HuH-7 (cell line): ENCODE measurements around the gene ZBTB20.

Source experiments
- DNase-seq: peaks from one replicate; pipeline ENCODE4 v3.0.0; 2011; ENCODE audit warnings: low spot score

The ZBTB20 gene

GRCh38 chr3:114872050-114872449, 275.0 kb downstream of the ZBTB20 start:
- no peak for DNase-seq

DNA sequence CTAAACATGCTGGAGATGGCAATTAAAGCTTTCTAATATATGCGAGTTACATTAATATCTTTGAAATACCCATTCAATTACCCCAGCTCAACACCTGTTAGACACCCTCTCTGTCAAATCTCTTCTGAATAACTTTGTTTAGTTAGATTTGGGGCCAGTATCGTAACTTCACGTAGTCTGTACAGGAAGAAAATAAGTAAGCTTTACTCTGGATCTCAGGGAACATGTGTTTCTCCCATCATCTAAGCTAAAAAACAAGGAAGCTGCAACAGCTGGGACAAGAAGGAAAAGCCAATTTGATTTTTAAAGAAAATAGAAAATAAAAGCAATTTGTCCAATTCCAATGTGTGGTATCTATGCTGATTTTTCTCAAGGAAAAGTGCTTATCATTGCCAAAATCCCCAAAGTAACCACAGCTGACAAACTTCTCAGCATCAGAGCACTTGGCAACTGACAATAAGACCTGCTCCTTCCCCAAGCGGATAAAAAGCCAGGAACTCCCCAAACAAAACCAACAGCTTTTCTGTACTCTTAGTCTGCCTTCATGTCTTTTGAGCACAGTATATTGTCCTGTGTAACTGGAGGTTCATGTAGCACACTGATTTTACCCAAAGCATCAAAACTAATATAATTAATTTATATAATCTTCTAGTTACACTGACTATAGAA, 279.1 kb downstream of the ZBTB20 start:
- DNase-seq = no peak

DNA sequence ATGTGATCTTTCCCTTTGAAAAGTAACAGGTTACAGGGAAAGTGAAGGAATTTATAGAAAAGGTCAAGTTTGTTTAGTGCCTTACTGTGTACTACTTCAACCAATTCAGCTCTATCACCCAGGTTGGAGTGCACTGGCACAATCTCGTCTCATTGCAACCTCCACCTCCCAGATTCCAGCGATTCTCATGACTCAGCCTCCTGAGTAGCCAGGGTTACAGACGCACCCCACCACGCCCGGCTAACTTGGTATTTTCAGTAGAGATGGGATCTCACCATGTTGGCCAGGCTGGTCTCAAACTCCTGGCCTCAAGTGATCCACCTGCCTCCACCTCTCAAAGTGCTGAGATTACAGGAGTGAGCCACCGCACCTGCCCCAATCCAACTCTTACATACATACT, 279.7 kb downstream of the ZBTB20 start:
- DNase-seq = no peak

- no peak for DNase-seq
Observed at GRCh38 chr3:114866430-114866829, 280.7 kb downstream of the ZBTB20 start.

- no peak for DNase-seq
Observed at GRCh38 chr3:114864970-114865369, 282.1 kb downstream of the ZBTB20 start.

GRCh38 chr3:114863848-114864247, 283.2 kb downstream of the ZBTB20 start:
- no peak for DNase-seq

DNA sequence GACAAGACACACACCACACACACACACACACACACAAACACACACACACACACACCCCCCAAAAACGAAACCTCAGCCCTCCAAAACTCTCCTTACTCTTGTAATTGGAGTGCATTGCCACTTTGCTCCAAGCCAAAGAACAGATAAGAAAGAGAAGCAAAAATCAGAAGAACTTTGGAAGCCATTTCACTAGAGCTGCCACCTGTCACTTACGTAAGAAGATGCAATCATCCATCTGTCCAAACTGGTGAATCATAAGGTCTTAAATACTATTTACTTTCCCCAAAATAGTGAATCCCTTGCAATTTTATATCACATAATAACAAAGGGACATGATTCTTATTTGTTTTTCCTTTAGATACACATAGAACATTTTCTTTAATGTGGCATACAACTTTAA, 285.4 kb downstream of the ZBTB20 start:
- DNase-seq = no peak

DNA sequence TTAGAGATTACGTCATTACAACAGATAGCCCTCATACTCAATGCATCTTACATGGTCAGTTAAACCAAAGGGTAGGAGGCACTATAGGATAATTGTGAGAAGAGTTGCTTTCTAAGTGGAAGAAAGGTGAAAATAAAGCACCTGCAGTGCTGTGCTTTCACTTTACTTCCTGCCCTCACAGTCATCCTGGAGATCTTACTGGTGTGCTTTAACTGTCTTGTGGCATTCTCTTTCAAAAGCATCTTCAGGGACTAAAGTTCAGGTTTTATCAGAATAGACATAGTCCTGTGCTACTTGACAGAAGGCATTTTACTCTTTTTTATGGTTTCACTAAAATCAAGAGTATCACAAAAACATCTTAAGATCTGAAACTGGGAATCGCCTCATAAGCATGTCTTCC, 286.6 kb downstream of the ZBTB20 start:
- no peak for DNase-seq

- DNase-seq = no peak
Observed at GRCh38 chr3:114858329-114858728, 288.8 kb downstream of the ZBTB20 start.

- DNase-seq = no peak
Observed at GRCh38 chr3:114857299-114857701, 289.8 kb downstream of the ZBTB20 start.

GRCh38 chr3:114856835-114857234, 290.3 kb downstream of the ZBTB20 start:
- no peak for DNase-seq

DNA sequence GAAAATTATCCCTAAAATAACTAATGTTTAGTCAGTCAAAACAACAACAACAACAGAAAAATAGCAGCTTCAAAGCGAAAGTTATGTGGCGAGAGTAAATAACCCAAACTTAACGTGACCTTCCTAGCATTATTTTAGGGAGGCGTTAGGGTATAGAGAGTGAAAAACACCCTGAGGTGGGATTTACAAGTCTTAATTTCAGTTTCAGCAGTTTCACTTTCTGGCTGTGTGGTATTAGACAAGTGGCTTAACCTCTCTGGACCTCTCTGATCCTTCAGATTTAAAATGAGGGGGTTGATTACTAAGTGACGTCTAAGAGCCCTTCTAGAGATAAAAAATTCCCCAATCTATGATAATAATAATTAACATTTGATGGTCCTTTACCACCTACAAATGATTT, 291.2 kb downstream of the ZBTB20 start:
- DNase-seq = no peak

DNA sequence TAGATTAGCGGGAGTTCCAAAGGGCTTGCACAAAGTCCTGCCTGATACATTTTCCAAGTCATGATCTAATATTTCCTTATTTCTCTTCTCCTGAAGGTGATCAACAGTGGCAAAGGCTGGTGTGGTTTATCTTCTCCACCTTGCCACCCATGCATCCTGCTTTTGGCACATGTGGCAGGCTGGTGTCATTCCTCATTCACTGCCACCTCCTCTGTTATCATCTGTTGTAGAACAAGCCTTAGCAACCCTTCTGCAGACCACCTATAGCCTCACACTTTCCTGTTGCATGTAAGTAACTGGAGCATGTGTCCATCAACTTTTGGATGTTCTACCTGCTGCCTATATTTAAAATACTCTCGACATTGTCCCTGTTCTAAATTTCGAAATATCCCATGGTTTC, 294.1 kb downstream of the ZBTB20 start:
- no peak for DNase-seq

DNA sequence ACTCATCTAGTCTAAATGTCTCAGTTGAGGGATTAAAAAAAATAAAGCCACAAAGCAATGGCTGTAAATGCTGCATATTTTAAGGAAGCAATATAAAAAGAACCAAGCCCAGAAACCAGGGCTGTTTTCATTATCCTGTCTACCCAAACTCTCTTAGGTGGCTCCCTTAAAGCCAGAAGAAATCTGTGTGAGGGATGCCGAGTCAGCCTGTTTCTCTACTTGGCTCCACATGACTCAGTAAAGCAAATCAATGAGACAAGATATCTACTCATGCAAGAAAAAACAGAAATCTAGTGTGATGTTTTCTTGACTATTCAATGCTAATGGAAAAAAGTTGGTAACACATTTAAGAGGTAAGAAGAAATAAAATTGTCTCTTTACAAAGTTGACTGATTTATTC, 296.2 kb downstream of the ZBTB20 start:
- DNase-seq = no peak

DNA sequence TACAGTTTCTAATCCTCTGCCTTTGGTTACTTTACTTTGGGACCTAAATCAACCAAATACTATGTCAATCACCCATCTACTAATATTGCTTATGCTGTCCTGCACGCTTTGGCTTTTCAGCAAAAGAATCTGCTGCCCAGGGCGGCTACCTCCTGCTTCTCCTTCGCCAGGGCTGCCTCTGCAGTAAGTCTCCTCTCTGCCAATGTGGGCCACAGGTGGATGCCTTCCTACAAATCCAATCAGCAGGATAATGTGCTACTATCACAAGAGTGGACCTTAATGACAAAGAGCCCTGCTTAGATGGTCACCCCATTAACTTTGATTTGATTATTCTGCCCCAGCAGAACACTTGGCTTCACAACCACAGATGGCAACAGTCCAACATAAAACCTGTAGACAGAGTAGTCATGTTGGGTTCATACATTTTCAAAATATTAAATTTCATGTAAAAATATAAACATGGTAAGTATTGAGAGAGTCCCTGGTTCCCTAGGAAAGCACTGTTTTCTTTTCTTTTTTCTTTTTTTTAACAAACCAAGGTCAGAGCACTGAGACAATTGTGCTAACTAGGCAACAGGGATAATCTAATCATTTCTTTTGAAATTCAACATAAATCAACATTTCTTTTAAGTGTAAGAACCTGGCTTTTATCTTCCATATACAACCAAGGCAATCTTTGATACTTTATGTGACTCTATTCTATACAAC, 298.3 kb downstream of the ZBTB20 start:
- DNase-seq = no peak

- DNase-seq = no peak
Observed at GRCh38 chr3:114848082-114848481, 299.0 kb downstream of the ZBTB20 start.

DNA sequence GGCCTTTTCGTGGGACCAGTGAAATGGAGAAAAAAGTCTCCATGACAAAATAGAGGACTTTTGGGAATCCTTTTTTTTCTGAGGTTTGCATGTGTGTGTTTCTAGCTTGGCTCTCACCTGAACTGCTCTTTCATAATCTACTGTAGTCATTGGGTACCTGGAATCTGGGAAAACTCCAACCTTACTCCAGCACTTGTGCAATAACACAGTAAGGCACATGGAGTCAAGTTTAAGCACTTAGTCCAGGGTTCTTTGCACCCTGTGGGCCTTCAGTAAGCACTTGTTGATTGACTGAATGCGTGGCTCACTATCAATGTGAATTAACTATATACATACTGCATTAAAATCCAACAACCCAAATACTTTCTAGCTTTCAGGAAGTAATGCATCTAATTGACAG, 299.5 kb downstream of the ZBTB20 start:
- DNase-seq = no peak

- DNase-seq = no peak
Observed at GRCh38 chr3:114846779-114847178, 300.3 kb downstream of the ZBTB20 start.

DNA sequence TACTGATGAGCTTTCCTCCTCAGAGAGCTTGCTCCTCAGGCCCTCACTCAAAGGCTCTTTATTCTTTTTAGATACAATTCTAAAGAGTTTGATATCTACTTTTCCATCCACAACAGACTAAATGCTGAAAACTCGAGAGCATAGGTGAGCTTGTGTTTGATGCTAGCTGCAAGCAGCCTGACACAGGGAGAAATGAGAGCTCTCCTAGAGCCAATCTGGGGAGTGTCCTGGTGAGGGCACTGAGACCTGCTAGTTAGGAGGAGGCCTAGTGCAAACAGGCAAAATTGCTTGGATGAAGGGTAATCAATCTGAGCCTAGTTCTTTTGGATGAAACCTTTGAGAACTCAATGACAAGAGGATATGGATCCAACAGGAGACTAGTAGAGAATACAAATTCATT, 300.8 kb downstream of the ZBTB20 start:
- DNase-seq = no peak

DNA sequence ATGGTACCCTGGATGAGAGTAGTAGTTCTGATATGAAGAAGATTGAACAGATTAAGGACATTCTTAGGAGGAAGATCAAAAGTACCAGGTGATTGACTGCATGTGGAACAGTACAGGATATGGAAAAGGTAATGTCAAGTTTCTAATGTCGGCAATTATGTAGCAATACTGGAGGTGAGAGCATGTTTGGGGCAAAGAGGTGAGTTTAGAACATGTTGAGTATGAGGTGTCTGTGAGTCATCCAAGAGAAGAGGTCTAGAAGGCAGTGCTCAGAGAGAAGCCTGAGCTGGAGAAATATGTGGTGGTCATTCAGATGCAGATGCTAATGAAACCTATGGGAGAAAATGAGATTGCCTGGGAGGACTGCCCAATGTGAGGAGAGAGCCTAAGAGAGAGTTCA, 305.6 kb downstream of the ZBTB20 start:
- DNase-seq = no peak

- no peak for DNase-seq
Observed at GRCh38 chr3:114839476-114839875, 307.6 kb downstream of the ZBTB20 start.

- no peak for DNase-seq
Observed at GRCh38 chr3:114838025-114838424, 309.1 kb downstream of the ZBTB20 start.

GRCh38 chr3:114834175-114834940, 312.7 kb downstream of the ZBTB20 start:
- DNase-seq = no peak
